Activated CD4-positive, alpha-beta T cell treated with anti-CD3 and anti-CD28 coated beads, Interleukin-2, Interleukin-6, amounts not matched to agents 100 ng/mL and 50 ng/mL, durations not matched to agents 16 hours and 8 hours (primary cell): ENCODE data around the gene ZBTB26.
"Not testable (repeated sequence)": the region's sequence is repeated elsewhere in the genome, so short reads cannot be mapped to it uniquely, and the experiment has no call there.

Source experiments
- DNase-seq: peaks from one replicate; pipeline ENCODE4 v3.0.0-alpha.2; 2020

Gene ZBTB26

GRCh38 chr9:122923947-122924346 is 7.4 kb downstream of the ZBTB26 start:
- no peak for DNase-seq

- DNase-seq: no peak
Measured at GRCh38 chr9:122922713-122923112, 8.6 kb downstream of the ZBTB26 start.

DNA sequence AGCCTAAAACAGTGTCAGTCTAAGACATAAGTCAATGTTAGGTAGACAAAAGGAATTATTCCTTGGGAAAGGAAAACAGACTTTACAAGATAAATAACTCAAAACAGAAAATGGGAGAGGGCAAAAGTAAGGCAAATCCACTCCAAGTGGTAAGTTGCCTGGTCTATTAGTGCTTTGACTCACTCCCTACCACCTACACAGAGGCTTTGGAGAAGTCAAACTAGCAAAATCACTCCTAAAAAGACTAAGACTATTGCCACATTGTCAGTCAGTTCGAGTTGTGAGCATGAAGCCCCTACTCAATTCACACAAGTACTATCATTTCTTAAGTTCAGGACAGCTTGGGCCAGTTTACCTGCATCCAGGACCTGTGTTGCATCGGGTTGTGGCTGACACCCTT is 13.0 kb downstream of the ZBTB26 start:
- DNase-seq: no peak

- peak; percentile 84 for DNase-seq
Measured at GRCh38 chr9:122912964-122913673, 18.2 kb downstream of the ZBTB26 start, which contains the start of gene ZBTB6. Gene ZBTB6 (minus strand): TSS chr9:122913323. CDS start chr9:122912072, 1,251 bp downstream.

- DNase-seq: no peak
Measured at GRCh38 chr9:122912671-122912963, 18.7 kb downstream of the ZBTB26 start.

- DNase-seq: not testable (repeated sequence)
Measured at GRCh38 chr9:122906122-122906521, 25.2 kb downstream of the ZBTB26 start.

GRCh38 chr9:122904823-122905710 is 26.2 kb downstream of the ZBTB26 start, which contains the start of gene RC3H2:
Gene RC3H2 (minus strand): TSS chr9:122905359. CDS start chr9:122897509, 7,850 bp downstream.
- DNase-seq: peak; percentile 99

GRCh38 chr9:122904466-122904822 is 26.9 kb downstream of the ZBTB26 start:
- DNase-seq: peak; percentile 51

DNA sequence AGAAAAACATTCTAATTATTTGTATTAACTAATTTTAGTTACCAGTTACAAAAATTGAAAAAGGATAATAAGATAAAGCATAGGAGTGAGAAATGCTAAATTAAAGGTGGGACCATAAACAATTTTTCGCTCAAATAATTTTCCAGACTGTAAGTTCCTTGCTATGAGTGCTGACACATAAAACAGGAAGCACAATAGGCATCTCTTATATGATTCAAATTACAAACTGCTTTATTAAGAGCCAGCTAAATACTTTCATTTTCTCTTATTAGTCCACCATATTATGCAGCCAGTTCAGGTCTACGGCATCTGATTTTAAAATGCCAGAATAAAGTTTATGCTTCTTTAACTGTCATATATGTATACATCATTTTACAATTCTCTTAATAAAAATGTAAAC is 30.5 kb downstream of the ZBTB26 start:
- DNase-seq: no peak

DNA sequence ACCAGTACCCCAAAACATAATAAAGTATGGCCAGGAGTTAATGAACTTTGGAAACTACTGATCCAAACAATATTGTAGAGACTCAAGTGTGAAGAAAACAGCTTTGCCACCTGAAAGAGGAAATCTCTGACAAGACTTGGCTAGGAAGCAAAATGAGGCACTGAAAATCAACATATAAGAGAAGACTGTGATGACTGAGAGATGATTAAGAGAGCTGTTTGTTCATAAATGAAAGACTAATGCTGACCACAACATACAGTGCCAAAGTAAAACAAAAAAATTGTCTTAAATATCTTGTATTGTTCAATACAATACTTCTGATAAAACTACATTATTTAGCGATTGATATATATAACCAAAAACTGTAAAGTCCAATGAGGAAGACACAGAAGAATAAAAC is 33.3 kb downstream of the ZBTB26 start:
- DNase-seq: no peak

DNA sequence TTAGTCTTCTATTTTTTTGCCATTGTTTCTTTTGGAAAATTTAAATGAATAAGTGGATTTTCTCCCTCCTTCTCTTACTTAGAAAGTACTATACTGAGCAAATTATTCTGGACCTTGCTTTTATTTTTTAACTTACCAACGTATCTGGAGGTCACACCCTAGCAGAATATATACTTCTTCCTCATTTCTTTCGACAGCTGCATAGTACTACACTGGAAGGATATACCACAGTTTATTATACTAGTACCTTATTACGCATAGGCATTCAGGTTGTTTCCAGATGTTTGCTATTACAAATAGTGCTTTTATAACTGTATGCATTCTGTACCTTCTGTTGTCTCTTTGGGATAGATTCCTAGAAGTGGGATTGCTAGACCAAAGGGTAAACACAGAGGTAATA is 42.8 kb downstream of the ZBTB26 start:
- no peak for DNase-seq

- no peak for DNase-seq
Measured at GRCh38 chr9:122883125-122883524, 48.2 kb downstream of the ZBTB26 start.

DNA sequence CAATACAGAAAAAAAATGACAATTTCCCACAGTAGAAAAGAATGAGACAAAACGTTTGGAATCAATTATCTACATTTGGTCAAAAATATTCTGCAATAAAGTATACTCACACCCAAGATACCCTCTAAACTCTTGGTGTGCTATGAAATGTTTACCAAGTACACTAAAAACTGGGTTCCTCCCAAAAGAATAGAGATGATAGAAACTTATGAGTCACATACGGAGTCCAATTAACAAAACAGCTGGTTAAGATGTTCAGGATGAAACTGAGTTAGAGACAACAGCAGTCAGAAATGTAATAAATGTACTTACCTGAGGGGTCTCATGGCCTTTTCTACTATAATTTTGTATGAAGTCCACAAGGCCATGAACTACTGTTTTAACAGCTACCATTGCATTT is 51.9 kb downstream of the ZBTB26 start:
- no peak for DNase-seq

DNA sequence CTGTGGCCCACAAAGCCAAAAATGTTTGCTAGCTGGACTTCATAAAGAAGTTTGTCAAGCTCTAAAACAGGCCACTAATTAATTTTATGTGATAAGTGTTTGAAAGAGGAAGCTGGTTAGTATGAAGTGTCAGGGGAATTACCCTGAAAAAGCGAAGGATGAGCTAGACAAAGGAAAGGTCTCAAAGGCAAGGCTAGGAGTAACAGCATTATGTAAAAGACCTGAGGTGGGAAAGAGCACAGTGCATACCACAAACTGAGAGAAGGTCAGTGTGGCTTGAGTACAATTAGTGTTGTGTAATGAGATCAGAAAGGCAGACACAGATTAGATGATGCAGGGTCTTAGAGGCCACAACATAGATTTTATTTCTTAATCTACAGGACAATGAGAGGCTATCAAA is 55.8 kb downstream of the ZBTB26 start:
- no peak for DNase-seq

DNA sequence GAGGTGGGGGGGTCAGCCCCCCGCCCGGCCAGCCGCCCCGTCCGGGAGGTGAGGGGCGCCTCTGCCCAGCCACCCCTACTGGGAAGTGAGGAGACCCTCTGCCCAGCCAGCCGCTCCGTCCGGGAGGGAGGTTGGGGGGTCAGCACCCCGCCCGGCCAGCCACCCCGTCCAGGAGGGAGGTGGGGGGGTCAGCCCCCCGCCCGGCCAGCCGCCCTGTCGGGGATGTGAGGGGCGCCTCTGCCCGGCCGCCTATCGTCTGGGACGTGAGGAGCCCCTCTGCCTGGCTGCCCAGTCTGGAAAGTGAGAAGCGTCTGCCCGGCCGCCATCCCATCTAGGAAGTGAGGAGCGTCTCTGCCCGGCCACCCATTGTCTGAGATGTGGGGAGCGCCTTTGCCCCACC is 64.0 kb downstream of the ZBTB26 start:
- DNase-seq: not testable (repeated sequence)

- no peak for DNase-seq
Measured at GRCh38 chr9:122866079-122866478, 65.2 kb downstream of the ZBTB26 start.
